ENCODE measurements around the gene SMOC2.
A peak's percentile ranks its signal among the peaks of the same experiment; 100 is the strongest.

SMOC2 gene

GRCh38 chr6:168494726-168495125 lies 53.7 kb downstream of the SMOC2 start:
- DNase-seq, result no peak

- DNase-seq, result no peak
Observed at GRCh38 chr6:168495133-168495532, 54.1 kb downstream of the SMOC2 start.

GRCh38 chr6:168495636-168496035 lies 54.7 kb downstream of the SMOC2 start:
- no peak for DNase-seq

- DNase-seq, result no peak
Observed at GRCh38 chr6:168496139-168496996, 55.4 kb downstream of the SMOC2 start.

- peak; percentile 87 for DNase-seq
Observed at GRCh38 chr6:168496997-168497331, 56.0 kb downstream of the SMOC2 start.

GRCh38 chr6:168497381-168497780 lies 56.4 kb downstream of the SMOC2 start:
- DNase-seq, result no peak

- DNase-seq, result no peak
Observed at GRCh38 chr6:168498161-168498843, 57.3 kb downstream of the SMOC2 start.

GRCh38 chr6:168499045-168499650 lies 58.2 kb downstream of the SMOC2 start:
- no peak for DNase-seq

GRCh38 chr6:168500519-168500918 lies 59.5 kb downstream of the SMOC2 start:
- DNase-seq, result no peak

- no peak for DNase-seq
Observed at GRCh38 chr6:168501561-168501960, 60.6 kb downstream of the SMOC2 start.

- DNase-seq, result no peak
Observed at GRCh38 chr6:168504366-168504765, 63.4 kb downstream of the SMOC2 start.

GRCh38 chr6:168506460-168506859 lies 65.5 kb downstream of the SMOC2 start:
- no peak for DNase-seq

- DNase-seq, result no peak
Observed at GRCh38 chr6:168507297-168507696, 66.3 kb downstream of the SMOC2 start.

- DNase-seq, result no peak
Observed at GRCh38 chr6:168507730-168508129, 66.7 kb downstream of the SMOC2 start.

GRCh38 chr6:168508903-168509302 lies 67.9 kb downstream of the SMOC2 start:
- no peak for DNase-seq

- no peak for DNase-seq
Observed at GRCh38 chr6:168513766-168514165, 72.8 kb downstream of the SMOC2 start.

- no peak for DNase-seq
Observed at GRCh38 chr6:168514216-168514615, 73.2 kb downstream of the SMOC2 start.

GRCh38 chr6:168515376-168515775 lies 74.4 kb downstream of the SMOC2 start:
- DNase-seq, result no peak

- no peak for DNase-seq
Observed at GRCh38 chr6:168516944-168517741, 76.2 kb downstream of the SMOC2 start.

- no peak for DNase-seq
Observed at GRCh38 chr6:168517742-168518347, 76.9 kb downstream of the SMOC2 start.

GRCh38 chr6:168518348-168518745 lies 77.4 kb downstream of the SMOC2 start:
- DNase-seq, result no peak

GRCh38 chr6:168518867-168519266 lies 77.9 kb downstream of the SMOC2 start:
- DNase-seq, result no peak

- no peak for DNase-seq
Observed at GRCh38 chr6:168520233-168520632, 79.2 kb downstream of the SMOC2 start.
